BJ (cell line): ENCODE measurements around the gene NXF1. TPM values are rescaled to one million over a fixed set of nuclear protein-coding genes. Genes with fewer than 3 reads are reported as not detected.
"Not testable (repeated sequence)": the region's sequence is repeated elsewhere in the genome, so short reads cannot be mapped to it uniquely, and the experiment has no call there.

ENCODE experiments used
- CTCF ChIA-PET: fragments of 350-600 bp; formaldehyde crosslinking; extraction: SDS; loops from one replicate; lab custom pipeline; 2021; ENCODE audit warnings: antibody characterized with exemption, inconsistent platforms; lab: Yijun Ruan, JAX
- POLR2A ChIA-PET: fragments of 300-600 bp; sonication (Branson Sonifier 250); formaldehyde crosslinking; extraction: SDS; loops from one replicate; lab custom pipeline; 2021; ENCODE audit warnings: antibody characterized with exemption; lab: Charles Lee
- DNase-seq: peaks from one replicate; pipeline ENCODE4 v3.0.0-alpha.2; 2011; ENCODE audit warnings: low read depth
- H3K27me3 ChIP-seq: 2 replicates; pipeline ENCODE4 v1.6.0; 2011; ENCODE audit warnings: low read length; ENCODE audit not compliant: control insufficient read depth, insufficient read depth
- H3K36me3 ChIP-seq: 2 replicates; pipeline ENCODE4 v1.5.1; 2011; ENCODE audit warnings: low read length; ENCODE audit not compliant: control insufficient read depth, insufficient read depth
- H3K4me3 ChIP-seq: 2 replicates; pipeline ENCODE4 v1.5.1; 2011; ENCODE audit warnings: low read depth, mild to moderate bottlenecking, control low read depth, low read length
- polyA plus RNA-seq: library from polyadenylated mRNA; depleted of rRNA; stranded (reverse); fragments of >200 nt; gene quantifications from 2 replicates; pipeline ENCODE4 v1.2.3, GENCODE V29; 2011
- TF ChIP-seq, protein P1 (sequence below): IDR thresholded peaks from 2 replicates; pipeline ENCODE4 v1.5.1; 2011; ENCODE audit warnings: low read depth, mild to moderate bottlenecking, control low read depth, inconsistent platforms, low read length, moderate library complexity; ENCODE audit not compliant: insufficient read depth

Gene NXF1
- polyA plus RNA-seq, 1 experiment = 51.0 TPM

- ChIA-PET POLR2A (no interaction called here), CTCF (interaction anchor here (0.7 to 1.6 kb wide), 4 partner anchors 37 to 163 kb away, joined by 3 to 6 read pairs (median 3); partner anchors contain the start of genes HNRNPUL2 and SLC3A2)
- Histone ChIP-seq H3K27me3 (no peaks in the 10 kb centered on the region), H3K4me3 (no peak overlapping the region), H3K36me3 (no peaks in the 10 kb centered on the region)
- TF ChIP-seq, protein P1, sequence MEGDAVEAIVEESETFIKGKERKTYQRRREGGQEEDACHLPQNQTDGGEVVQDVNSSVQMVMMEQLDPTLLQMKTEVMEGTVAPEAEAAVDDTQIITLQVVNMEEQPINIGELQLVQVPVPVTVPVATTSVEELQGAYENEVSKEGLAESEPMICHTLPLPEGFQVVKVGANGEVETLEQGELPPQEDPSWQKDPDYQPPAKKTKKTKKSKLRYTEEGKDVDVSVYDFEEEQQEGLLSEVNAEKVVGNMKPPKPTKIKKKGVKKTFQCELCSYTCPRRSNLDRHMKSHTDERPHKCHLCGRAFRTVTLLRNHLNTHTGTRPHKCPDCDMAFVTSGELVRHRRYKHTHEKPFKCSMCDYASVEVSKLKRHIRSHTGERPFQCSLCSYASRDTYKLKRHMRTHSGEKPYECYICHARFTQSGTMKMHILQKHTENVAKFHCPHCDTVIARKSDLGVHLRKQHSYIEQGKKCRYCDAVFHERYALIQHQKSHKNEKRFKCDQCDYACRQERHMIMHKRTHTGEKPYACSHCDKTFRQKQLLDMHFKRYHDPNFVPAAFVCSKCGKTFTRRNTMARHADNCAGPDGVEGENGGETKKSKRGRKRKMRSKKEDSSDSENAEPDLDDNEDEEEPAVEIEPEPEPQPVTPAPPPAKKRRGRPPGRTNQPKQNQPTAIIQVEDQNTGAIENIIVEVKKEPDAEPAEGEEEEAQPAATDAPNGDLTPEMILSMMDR = no peak
- no peak for DNase-seq
Observed at GRCh38 chr11:62844154-62844553, 38.9 kb upstream of the NXF1 start.

- ChIA-PET CTCF (interaction anchor here (1.0 to 1.6 kb wide), 3 partner anchors 20 to 116 kb away, joined by 3 to 6 read pairs (median 3); partner anchors contain the start of genes HNRNPUL2 and SLC3A2), POLR2A (interaction anchor here (1.4 kb wide), 1 partner anchor 11 kb away, joined by 8 read pairs; no protein-coding TSS in a partner anchor)
Observed at GRCh38 chr11:62843466-62843865, 38.2 kb upstream of the NXF1 start.

GRCh38 chr11:62842891-62843290 lies 37.7 kb upstream of the NXF1 start:
- CTCF ChIA-PET = interaction anchor here (1.0 to 1.6 kb wide), 2 partner anchors 21 to 38 kb away, joined by 3 to 6 read pairs; partner anchors contain the start of gene SLC3A2
- not testable (repeated sequence) for H3K27me3 ChIP-seq, DNase-seq, H3K4me3 ChIP-seq, H3K36me3 ChIP-seq
- POLR2A ChIA-PET = interaction anchor here (1.4 kb wide), 1 partner anchor 11 kb away, joined by 8 read pairs; no protein-coding TSS in a partner anchor

More at GRCh38 chr11:62843466-62843865, 38.2 kb upstream of the NXF1 start:
- TF ChIP-seq, protein P1 = no peak
- DNase-seq = no peak
- Histone ChIP-seq H3K4me3 (no peak overlapping the region), H3K36me3 (no peaks in the 10 kb centered on the region), H3K27me3 (no peaks in the 10 kb centered on the region)

GRCh38 chr11:62842171-62842741 lies 37.0 kb upstream of the NXF1 start:
- TF ChIP-seq, protein P1 = no peak
- Histone ChIP-seq H3K4me3 (peak overlapping the region; percentile 34), H3K27me3 (no peaks in the 10 kb centered on the region), H3K36me3 (no peaks in the 10 kb centered on the region; the same call in 1 of the 2 replicates)
- ChIA-PET POLR2A (interaction anchor here (0.6 to 2.0 kb wide), 5 partner anchors 8 to 139 kb away, joined by 3 to 23 read pairs (median 8); partner anchors contain the start of genes STX5 and TEX54), CTCF (interaction anchor here (1.0 to 1.6 kb wide), 2 partner anchors 21 to 39 kb away, joined by 3 to 6 read pairs; partner anchors contain the start of gene SLC3A2)
- DNase-seq = no peak

DNA sequence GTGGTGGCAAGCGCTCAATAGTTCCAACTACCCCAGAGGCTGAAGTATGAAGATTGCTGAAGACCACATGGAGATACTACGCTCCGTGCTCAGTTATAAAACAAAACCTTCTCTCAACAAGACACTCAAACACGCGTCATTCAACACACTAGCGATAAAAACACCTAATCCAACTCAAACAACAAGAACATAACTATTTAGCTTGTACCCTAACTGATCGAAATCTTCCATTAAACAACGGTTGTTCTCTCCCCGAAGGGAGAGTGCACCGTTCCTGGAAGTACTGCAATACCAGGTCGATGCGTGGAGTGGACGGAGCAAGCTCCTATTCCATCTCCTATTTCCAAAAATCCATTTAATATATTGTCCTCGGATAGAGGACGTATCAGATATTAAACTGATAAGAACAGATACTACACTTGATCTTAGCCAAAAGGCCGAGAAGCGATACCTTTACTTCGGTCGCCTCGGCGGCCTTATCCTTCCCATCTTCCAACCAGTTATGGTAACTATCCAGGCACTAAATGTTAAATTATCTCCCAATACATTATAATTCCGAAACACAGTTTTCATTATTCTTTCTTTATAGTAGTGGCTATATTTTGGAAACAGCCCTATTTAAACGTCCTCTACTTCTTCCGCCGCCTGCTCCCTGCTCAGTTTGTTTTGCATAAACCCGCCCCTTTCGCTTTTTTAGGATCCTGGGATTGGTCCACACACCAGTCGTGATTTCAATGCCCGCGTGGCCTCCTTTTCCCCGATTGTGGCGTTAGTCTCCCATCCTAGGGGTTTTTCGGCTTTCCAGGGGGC lies 36.3 kb upstream of the NXF1 start:
- TF ChIP-seq, protein P1 = no peak
- Histone ChIP-seq H3K36me3 (no peaks in the 10 kb centered on the region; the same call in 1 of the 2 replicates), H3K4me3 (peak overlapping the region; percentile 34), H3K27me3 (no peaks in the 10 kb centered on the region)
- CTCF ChIA-PET = interaction anchor here (0.9 to 1.5 kb wide), 7 partner anchors 10 to 451 kb away, joined by 3 to 6 read pairs (median 3); partner anchors contain the start of gene SLC3A2
- DNase-seq = peak; percentile 100
- POLR2A ChIA-PET = interaction anchor here (0.6 to 2.0 kb wide), 21 partner anchors 9 to 869 kb away, joined by 3 to 23 read pairs (median 4); partner anchors contain the start of genes HNRNPUL2, LRRN4CL, SLC3A2 and STX5

- DNase-seq, H3K36me3 ChIP-seq, H3K27me3 ChIP-seq: not testable (repeated sequence)
- H3K4me3 ChIP-seq = peak overlapping the region; percentile 84
- ChIA-PET POLR2A (interaction anchor here (0.6 to 2.0 kb wide), 21 partner anchors 9 to 868 kb away, joined by 3 to 23 read pairs (median 4); partner anchors contain the start of genes HNRNPUL2, LRRN4CL, SLC3A2 and STX5), CTCF (interaction anchor here (0.9 to 1.5 kb wide), 8 partner anchors 10 to 451 kb away, joined by 3 to 6 read pairs (median 3); partner anchors contain the start of gene SLC3A2)
Observed at GRCh38 chr11:62840721-62841360, 35.6 kb upstream of the NXF1 start.
